GM18909 (cell line): ENCODE data around the gene CWC27.

Experiments
- ATAC-seq: cut with Tn5 transposase; IDR thresholded peaks from one replicate; pipeline ENCODE4 v1.9.1; 2021; ENCODE audit warnings: mild to moderate bottlenecking; ENCODE audit not compliant: unreplicated experiment, poor library complexity

CWC27 gene, protein sequence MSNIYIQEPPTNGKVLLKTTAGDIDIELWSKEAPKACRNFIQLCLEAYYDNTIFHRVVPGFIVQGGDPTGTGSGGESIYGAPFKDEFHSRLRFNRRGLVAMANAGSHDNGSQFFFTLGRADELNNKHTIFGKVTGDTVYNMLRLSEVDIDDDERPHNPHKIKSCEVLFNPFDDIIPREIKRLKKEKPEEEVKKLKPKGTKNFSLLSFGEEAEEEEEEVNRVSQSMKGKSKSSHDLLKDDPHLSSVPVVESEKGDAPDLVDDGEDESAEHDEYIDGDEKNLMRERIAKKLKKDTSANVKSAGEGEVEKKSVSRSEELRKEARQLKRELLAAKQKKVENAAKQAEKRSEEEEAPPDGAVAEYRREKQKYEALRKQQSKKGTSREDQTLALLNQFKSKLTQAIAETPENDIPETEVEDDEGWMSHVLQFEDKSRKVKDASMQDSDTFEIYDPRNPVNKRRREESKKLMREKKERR

DNA sequence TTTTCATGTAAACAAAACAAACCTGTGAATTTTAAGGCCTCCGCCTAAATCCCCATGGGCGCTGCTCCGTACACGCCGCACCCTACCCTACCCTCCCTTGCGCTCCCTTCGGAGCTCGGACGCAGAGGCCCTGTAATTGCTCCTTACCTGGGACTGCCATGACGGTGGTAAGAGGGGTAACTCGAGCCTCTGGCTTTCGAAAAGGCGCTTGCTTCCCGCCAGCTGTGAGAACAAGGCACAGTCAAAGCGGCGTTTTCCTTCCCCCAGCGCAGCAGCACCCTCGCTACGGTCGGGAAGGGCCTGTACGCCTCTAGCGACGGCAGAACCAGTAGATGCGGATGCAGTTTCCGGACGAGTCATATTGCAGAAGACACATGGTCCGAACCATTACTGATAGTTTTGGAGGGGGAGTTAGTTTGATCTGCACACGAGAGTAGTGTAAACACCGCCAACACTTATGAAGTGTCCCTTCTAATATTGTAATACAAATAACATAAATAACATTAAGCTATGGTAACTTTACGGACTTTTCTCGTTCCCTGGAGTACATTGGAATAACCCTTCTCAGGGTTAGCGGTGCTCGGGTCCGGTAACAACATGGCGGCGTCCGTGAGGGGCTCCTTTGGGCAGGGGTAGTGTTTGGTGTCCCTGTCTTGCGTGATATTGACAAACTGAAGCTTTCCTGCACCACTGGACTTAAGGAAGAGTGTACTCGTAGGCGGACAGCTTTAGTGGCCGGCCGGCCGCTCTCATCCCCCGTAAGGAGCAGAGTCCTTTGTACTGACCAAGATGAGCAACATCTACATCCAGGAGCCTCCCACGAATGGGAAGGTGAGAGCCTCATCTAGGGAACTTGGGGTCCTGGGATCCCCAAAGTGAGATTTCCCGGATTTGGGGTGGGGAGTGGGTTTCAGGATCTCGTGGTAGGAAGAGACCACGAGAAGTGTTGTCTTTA lies at the start of gene CWC27, which contains the start of gene SREK1IP1:
CWC27 (plus strand) TSS at position 573 of the 955 bp plus-strand sequence; CDS start at position 790, 217 bp downstream.
SREK1IP1 (minus strand) TSS at position 334 of the 955 bp plus-strand sequence; CDS start at position 160, 174 bp downstream.
- peak; percentile 98 for ATAC-seq

DNA sequence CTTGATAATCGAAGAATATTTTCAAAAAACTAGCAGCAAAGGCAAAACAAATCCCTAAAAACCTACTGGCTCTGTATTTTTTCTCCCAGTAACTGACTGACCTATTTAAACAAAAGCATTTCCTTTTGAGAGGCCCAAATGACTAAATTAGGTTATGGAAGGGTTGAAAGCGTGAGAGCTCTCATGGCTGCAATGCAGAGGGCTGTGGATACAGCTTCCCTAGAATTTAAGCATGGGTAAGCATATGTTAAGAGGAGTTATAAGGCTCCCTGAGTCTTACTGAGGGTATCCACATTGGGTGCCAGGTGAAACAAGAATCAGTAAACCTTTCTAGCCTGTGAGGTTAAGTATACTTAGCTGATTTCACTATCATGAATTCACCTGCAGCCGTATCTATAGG lies 46.1 kb upstream of the CWC27 start:
- ATAC-seq: no peak

DNA sequence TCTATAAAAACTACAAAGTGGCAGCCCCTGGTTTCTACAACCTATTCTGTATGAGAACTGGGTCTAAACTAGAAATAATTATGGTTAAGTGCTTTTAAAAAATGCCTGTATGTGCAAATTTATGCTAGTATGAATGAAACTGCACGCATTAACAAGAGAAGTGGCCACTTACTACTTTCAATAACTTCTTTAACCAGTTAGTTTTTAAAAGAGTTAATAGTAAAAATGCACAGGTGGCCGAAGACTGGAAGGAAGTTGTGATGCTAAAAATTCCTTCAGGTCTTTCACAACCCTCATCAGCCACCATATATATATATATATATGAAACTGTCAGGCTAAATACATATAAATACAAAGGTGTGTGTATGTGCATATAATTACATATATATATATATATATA lies 41.6 kb upstream of the CWC27 start:
- no peak for ATAC-seq

DNA sequence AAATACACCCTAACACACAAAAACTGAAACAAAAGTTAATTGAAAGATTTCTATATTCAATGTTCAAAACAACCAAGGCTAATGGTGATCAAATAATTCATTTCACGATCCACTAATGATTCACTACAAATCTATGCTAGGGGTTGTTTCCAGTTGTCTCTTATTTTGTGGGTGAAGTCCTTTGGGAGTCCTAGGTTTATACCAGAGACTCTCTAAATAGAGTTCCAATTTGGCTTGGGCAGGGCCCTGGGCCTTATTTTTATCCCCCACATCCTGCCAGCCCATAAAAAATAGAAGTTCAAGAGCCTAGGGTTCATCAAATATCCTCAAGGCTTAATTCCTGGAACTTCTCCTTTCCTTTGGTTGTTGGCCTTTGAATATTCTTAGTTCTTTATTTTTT lies 26.3 kb upstream of the CWC27 start:
- no peak for ATAC-seq

DNA sequence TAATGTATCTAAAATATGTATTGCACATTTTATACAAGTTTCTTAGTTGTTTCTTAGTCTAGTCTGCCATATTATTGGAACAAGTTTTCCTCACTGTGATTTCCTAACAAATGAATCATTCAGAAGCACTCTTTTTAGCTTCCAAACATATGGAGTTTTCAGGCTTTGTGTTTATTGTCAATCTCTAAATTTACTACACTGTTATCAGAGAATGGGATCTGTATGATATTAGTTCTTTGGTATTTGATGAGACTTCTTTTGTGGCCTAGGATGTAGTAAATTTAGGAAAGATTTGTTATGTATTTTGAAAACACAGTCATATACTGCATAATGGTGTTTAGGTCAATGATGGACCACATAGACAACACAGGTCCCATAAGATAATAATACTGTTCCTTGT lies 25.9 kb upstream of the CWC27 start:
- ATAC-seq: no peak

DNA sequence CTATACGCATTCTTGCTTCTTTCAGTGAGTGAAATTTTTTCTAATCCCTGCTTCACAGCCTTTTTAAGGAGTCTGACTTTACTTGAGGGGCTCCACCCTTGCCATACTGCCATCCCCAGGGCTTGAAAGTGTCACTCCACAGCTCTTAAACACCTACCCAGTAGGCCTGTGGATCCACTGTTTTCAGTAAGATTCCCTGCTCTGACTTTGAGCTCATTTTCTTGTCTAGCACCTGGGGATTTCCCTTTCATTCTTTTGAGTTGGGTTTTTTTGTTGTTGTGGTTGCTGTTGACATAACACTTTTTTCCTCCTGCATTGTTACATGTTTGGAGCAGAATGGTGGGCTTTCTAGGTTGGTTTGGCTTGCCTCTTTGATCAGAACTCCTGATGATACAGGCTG lies 23.8 kb upstream of the CWC27 start:
- ATAC-seq: no peak

DNA sequence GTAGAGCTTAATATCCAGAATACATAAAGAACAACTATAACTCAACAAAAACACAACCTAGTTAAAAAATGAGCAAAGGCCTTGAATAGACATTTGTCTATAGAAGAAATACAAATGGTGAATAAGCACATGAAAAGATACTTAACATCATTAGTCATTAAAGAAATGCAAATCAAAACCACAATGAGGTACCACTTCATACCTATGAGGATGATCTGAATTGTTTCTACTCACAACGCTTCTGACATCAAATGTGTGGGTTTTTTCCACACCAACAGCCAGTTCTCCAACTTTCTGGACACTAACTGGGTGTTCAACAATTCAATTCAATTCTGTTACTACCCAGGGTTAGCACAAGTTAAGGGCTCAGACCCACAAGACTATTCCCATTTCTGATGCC lies 22.3 kb upstream of the CWC27 start:
- no peak for ATAC-seq

DNA sequence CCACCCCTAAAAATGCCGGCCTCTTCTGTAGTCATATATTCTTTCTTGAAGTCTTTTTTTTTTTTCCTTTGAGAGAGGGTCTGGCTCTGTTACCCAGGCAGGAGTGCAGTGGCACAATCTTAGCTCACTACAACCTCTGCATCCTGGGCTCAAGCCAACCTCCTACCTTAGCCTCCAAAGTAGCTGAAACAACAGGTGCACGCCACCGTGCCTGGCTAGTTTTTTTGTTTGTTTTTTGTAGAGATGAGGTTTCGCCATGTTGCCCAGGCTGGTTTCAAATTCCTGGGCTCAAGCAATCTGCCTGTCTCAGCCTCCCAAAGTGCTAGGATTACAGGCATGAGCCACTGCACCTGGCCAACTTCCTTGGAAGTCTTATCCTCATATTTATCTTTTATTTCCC lies 19.3 kb upstream of the CWC27 start:
- ATAC-seq: no peak

DNA sequence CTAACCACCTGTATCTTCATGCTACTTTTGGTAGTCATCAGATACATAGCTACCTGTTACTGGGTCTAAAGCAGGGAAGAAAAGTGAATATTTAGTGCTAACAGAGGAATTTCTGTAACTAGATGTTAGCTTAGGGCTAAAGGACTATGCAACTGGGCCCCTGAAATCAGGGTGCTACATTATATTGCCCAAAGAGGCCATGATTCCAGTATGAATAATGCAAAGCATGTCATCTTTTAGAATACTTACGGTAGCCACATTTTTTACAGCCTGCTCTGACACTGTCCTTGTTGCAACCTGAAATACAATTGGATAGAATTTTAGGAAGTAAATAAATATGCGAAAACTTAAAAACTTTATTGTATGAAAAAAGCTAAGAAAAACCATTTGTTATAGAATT lies 14.7 kb upstream of the CWC27 start:
- no peak for ATAC-seq

DNA sequence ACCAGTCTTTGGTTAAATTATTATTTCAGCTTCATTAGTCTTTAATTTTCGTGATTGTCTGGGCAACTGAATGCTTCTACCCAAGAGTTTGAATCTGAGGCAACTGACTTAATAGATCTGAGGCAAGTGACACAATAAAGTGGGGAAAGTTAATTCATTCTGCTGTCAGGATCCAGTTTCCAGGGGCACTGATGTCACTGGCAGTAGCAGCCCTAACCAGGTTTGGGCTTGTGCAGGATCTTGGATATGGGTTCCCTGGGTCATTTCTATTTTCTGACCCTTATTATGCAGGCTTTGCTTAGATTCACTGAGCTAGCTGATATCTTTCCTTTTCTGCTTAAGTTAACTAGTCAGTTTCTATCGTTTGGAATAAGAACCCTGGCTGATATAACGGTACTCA lies 9.8 kb upstream of the CWC27 start:
- ATAC-seq: no peak

DNA sequence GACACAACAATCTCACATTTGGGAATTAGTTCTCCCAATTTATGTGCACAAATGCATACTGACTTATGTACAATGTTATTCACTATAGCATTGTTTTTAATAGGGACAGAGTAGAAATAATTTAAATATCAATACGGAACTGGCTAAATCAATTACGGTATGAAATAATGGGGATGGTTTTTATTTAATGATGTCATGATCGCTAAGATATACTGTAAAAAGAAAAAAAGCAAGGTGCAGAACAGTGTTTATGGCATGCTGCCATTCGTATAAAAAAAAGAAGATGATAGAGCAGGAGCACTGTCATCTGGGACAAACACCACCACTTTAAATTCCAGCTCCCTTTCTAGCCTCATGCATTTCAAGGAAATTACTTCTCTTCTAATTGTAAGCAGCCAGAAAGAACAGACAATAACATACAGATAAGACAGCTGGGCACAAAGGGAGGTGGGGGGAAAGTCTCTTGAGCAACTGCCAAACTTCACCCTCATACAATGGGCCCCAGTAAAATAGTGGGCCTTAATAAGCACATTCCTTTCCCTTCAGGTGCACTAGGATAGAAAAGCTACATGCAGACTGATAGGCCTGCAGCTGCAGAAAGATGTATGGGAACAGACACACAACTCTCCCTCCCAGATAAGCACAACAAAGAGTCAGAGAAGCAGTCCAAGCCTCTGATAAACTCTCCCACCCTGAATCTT lies 8.6 kb upstream of the CWC27 start:
- no peak for ATAC-seq

DNA sequence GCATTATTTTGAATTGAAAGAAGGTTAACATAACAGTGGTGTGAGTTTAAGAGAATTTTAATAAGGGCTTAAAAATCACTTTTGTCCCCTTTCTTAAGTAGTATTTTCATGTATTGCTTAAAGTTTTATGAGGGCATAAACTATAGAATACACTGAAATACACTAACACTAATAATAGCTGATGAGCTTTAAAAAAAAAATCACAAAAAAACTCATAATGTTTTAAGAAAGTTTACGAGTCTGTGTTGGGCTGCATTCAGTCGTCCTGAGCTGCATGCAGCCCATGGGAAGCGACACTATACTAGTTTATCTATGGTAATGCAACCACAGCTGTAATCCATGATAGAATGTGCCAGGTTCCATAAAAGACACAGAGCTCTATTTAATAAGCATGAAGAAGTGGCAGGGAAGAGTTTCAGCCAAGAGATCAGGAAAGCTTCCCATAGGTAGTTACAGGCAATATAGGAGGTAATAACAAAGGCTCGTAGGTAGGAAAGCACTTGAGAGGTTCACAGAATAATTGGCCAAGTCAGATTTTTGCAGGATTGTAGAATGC lies 4.7 kb upstream of the CWC27 start:
- no peak for ATAC-seq

DNA sequence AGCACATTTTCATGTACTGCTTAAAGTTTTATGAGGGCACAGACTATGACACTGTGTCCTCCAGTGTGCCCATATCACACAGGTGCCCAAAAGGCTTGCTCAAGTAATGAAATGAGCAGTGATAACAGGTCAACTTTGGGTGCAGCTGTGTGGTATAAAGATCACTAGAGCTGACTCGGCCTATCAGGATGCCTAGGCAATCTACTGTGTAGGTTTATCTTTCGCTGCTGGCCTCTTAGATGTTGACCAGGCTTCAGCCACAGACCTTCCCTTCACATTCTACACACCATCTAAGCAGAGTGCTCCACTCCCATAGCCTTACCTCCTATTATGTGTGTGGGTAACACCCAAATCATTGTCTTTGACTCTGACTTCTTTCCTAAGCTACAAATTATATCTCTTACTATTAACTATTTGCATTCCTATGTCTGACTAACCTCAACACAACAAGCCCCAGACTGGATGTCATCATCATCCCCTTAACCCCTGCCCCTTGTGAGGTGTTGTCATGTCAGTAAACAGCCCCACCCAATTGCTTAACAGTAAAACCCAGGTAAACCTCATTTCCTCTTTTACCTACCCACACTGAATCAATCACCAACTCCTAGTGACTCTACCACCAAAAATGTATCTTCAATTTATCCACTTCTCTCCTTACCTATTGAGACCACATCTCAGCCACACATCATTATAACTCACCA lies 2.8 kb upstream of the CWC27 start:
- ATAC-seq: no peak

DNA sequence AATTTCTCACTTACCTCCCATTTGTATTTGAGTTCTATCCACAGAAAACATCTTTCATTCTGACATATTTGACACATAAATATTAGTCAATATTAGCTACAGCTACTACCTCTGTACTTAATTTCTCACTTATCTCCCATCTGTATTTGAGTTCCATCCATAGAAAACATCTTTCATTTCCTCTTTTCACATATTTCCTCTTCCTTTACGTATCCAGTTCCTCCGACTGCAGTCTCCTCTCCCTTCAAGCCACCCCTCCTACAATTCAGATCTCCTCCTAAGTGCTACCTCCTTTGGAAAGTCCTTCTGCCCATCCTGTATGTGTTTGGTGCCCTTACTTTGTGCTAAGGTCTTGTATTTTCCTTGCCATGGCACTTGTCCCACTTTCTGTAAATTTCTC lies 1.8 kb upstream of the CWC27 start:
- no peak for ATAC-seq

DNA sequence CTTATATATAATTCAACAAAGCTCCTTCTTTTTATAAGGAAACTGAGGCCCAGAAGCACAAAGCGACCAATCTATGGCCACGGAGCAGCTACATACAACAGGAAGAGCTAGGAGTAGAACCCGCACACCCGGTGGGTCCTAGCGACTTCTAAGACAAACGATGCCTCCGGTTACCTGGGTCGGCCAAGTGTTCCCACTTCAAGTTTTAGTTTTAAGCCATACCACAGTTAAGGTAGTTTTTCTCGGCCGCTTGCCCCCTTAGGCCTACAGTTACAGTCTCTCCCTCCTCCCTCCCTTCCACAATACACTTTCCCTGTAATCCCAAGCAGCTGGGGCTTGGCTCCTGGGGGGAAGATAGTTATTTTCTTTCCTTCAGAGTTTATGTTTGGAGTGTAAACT lies 772 bp upstream of the CWC27 start:
- peak; percentile 11 for ATAC-seq

DNA sequence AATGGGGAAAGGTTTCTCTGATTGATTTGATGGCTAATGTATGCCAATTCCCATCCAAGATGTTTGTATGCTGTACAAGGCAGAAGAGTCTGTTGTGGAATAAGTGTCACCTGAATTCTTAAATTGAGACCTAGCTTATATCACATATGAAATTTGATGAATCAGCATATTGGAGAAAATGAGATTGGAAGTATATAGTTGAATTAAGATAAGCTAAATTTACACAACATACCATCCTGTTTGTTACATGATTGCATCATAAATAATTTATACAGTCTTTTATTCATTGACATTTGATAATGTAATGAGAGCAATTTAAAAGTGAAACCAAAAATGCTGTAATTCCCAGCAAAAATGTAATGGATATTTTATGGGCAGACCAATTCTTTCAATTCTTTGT lies 1.1 kb downstream of the CWC27 start:
- ATAC-seq: no peak

DNA sequence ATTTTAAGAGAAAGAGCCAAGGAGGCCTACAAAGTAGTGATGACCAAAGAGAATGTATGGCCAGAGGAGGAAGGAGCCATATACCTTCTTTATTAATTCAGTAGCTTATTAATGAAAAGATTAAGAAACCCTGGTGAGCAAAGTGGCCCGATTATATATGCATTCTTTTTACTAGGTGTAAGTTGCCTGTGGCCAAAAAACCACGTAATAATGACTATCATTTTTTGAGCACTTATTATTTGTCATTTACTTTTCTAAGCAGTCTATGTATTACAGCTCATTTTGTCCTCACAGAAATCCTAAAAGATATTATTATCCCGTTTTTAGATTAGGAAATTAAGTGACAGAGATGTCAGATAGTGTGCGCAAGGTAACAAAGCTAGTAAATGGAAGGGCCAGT lies 3.0 kb downstream of the CWC27 start:
- no peak for ATAC-seq

DNA sequence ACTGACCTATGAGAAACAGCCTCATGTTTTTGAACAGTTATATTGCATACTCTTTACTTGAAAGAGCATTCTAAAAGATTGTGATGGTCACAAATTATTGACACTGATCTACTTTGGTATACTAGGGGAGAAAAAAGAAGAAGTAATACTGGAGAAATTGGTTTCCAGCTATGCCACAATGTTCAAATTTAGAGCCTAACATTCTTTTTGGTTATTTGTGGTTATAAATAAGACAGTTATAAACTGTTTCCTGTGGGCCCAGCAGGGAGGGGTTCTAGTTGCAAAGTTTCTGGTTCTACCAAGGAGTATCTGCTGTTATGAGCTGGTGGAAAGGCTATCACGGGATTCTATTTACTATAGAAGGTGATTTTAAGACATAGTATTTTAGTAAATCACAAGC lies 4.8 kb downstream of the CWC27 start:
- ATAC-seq: peak; percentile 57

DNA sequence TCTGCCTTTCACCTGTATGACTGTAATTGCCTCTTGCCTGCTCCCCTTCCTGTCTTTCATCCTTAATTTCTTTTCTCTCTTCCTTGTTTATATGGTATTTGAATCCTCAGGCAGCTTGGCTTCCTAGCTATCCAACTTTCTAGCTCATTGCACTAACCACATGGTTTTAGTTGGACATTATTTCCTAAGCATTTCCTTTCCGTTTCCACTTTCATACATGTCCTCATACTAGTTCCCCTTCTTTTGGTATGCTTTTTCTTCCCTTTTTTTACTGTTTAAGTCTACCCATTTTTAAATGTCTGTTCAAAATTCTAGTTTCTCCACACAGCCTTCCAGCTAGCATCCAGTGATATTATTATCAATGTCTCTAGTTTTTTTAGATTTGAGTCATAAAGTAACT lies 6.6 kb downstream of the CWC27 start:
- ATAC-seq: no peak
